Measurements from ENCODE around the gene KDM5C. TPM values are rescaled to one million over a fixed set of nuclear protein-coding genes. Genes with fewer than 3 reads are reported as not detected.

Gene KDM5C
- total and polyA plus RNA-seq, 8 donors = 11.8 to 390 (median 83.7) TPM

GRCh38 chrX:53155512-53156206, 69.3 kb downstream of the KDM5C start:
- DNase-seq = no peak
- H3K4me3 ChIP-seq = no peak overlapping the region
- intact Hi-C loops (cut with DNase I; ENCODE audit: low total_unique reads) = no loop called here
- H3K9me3 ChIP-seq = peaks cover 0 to 7% (median 0%) of the 10 kb centered on the region in 4 donors
- H3K27me3 ChIP-seq = peaks cover 0 to 4% (median 0%) of the 10 kb centered on the region in 3 donors
- no peaks in the 10 kb centered on the region for H3K4me1 ChIP-seq
- TF ChIP-seq CTCF (IDR thresholded peaks at IDR 0.05) = no peak
- no peak overlapping the region for H3K27ac ChIP-seq
- no peaks in the 10 kb centered on the region for H3K36me3 ChIP-seq
- 82 to 97% (median 90%) methylated on average over 8 of the region's 8 CpGs for WGBS, 5 donors

- 67 to 100% (median 100%) methylated on average over 1 of the region's 1 CpG for WGBS, 5 donors
- no peak for DNase-seq
- H3K27me3 ChIP-seq = no peaks in the 10 kb centered on the region
- H3K36me3 ChIP-seq = no peaks in the 10 kb centered on the region
- peaks cover 0 to 7% (median 0%) of the 10 kb centered on the region in 4 donors for H3K9me3 ChIP-seq
- no peak overlapping the region for H3K27ac ChIP-seq
- intact Hi-C loops (cut with DNase I; ENCODE audit: low total_unique reads) = no loop called here
- H3K4me1 ChIP-seq = no peaks in the 10 kb centered on the region
- TF ChIP-seq EP300 (IDR thresholded peaks at IDR 0.05) = no peak
- TF ChIP-seq CTCF (IDR thresholded peaks at IDR 0.05) = no peak
- no peak for TF ChIP-seq POLR2AphosphoS5 (IDR thresholded peaks at IDR 0.05)
- no peak for TF ChIP-seq POLR2A (IDR thresholded peaks at IDR 0.05)
- H3K4me3 ChIP-seq = no peak overlapping the region
These were observed 71.4 kb downstream of the KDM5C start for GRCh38 chrX:53153581-53153980.

Small RNAs within 50 kb of the gene (small RNA-seq; reads per million reads assigned to genes)
- gene AL139396.1 (0 reads per million in 4 donors), gene MIR6894 (0 to 0.92 (median 0.35) reads per million in 4 donors), gene MIR6895 (0 reads per million in 4 donors)

Other genes with a start within 250 kb of the KDM5C start
- gene GPR173, start 176.4 kb downstream of the KDM5C start, total RNA-seq = 1 to 10 TPM in 2 of 5 donors, not detected in 3; 1.0 to 7.5 TPM
- gene GPR173, start 176.4 kb downstream of the KDM5C start, polyA plus RNA-seq = under 1 TPM in 2 of 3 donors, not detected in 1; 0.44 to 0.53 TPM
- 100 to 1,000 TPM in 1 of 5 donors, 10 to 100 TPM in 4; 19.9 to 105 (median 48.7) TPM for gene TSPYL2, start 142.8 kb downstream of the KDM5C start, total RNA-seq
- 10 to 100 TPM; 22.1 to 50.6 (median 34.2) TPM for gene TSPYL2, start 142.8 kb downstream of the KDM5C start, polyA plus RNA-seq
- 10 to 100 TPM in 4 of 5 donors, 1 to 10 TPM in 1; 6.7 to 35.6 (median 18.7) TPM for gene KANTR, start 131.1 kb downstream of the KDM5C start, total RNA-seq
- gene KANTR, start 131.1 kb downstream of the KDM5C start, polyA plus RNA-seq = 1 to 10 TPM; 1.1 to 6.2 (median 1.6) TPM
- gene IQSEC2, start 56.4 kb upstream of the KDM5C start, total RNA-seq = 10 to 100 TPM in 3 of 5 donors, 1 to 10 TPM in 2; 2.9 to 22.3 (median 15.9) TPM
- 10 to 100 TPM; 16.1 to 26.0 (median 16.5) TPM for gene IQSEC2, start 56.4 kb upstream of the KDM5C start, polyA plus RNA-seq
- gene SMC1A, start 197.4 kb upstream of the KDM5C start, total RNA-seq = 10 to 100 TPM; 20.0 to 31.2 (median 24.6) TPM
- gene SMC1A, start 197.4 kb upstream of the KDM5C start, polyA plus RNA-seq = 1 to 10 TPM; 4.3 to 6.7 (median 5.6) TPM
- gene RIBC1, start 197.7 kb upstream of the KDM5C start, total RNA-seq = not detected
- 1 to 10 TPM in 2 of 3 donors, under 1 TPM in 1; 0.93 to 1.7 (median 1.4) TPM for gene RIBC1, start 197.7 kb upstream of the KDM5C start, polyA plus RNA-seq
- gene HSD17B10, start 209.2 kb upstream of the KDM5C start, total RNA-seq = 10 to 100 TPM in 4 of 5 donors, not detected in 1; 16.1 to 36.2 (median 20.9) TPM
- 10 to 100 TPM; 78.4 to 84.3 (median 82.9) TPM for gene HSD17B10, start 209.2 kb upstream of the KDM5C start, polyA plus RNA-seq